A673 (cell line): ENCODE data around the gene MAST3. TPM values are rescaled to one million over a fixed set of nuclear protein-coding genes. Genes with fewer than 3 reads are reported as not detected.

Experiments
- BruUV-seq: library from RNA; stranded (reverse); fragments of 400-500 nt; replicated peaks from 2 replicates; lab custom pipeline; 2021; lab: Mats Ljungman, UMichigan
- CTCF ChIA-PET: fragments of 300-600 bp; sonication (Branson Sonifier 250); formaldehyde crosslinking; loops from one replicate; lab custom pipeline; 2022; ENCODE audit warnings: antibody characterized with exemption; lab: Charles Lee
- POLR2A ChIA-PET: fragments of 300-600 bp; sonication (Branson Sonifier 250); formaldehyde crosslinking; loops from one replicate; lab custom pipeline; 2022; ENCODE audit warnings: antibody characterized with exemption; ENCODE audit not compliant: low non-redundant PET; lab: Charles Lee
- DNase-seq: peaks from one replicate; pipeline ENCODE4 v3.0.0-alpha.2; 2015; ENCODE audit warnings: low spot score
- H3K27ac ChIP-seq: fragments of 200-600 bp; sonication (generic); 2 replicates; pipeline ENCODE4 v1.5.1; 2016; ENCODE audit warnings: mixed run types, low read depth, mild to moderate bottlenecking, mixed read lengths, antibody characterized with exemption, low read length; ENCODE audit not compliant: poor library complexity, severe bottlenecking
- H3K27me3 ChIP-seq: fragments of 200-600 bp; sonication (generic); replicated peaks from 2 replicates; pipeline ENCODE4 v1.6.1; 2017; ENCODE audit warnings: mixed run types, low read depth, mild to moderate bottlenecking, mixed read lengths, antibody characterized with exemption, low read length; ENCODE audit not compliant: insufficient read depth, poor library complexity
- H3K36me3 ChIP-seq: fragments of 200-600 bp; sonication (generic); 2 replicates; pipeline ENCODE4 v1.6.1; 2016; ENCODE audit warnings: mixed run types, mild to moderate bottlenecking, mixed read lengths, antibody characterized with exemption, low read length; ENCODE audit not compliant: insufficient read depth, poor library complexity, severe bottlenecking
- H3K4me1 ChIP-seq: fragments of 200-600 bp; sonication (generic); 2 replicates; pipeline ENCODE4 v1.6.1; 2017; ENCODE audit warnings: mixed run types, mild to moderate bottlenecking, mixed read lengths, antibody characterized with exemption, low read length; ENCODE audit not compliant: insufficient read depth, poor library complexity, severe bottlenecking
- H3K4me3 ChIP-seq: fragments of 200-600 bp; sonication (generic); 2 replicates; pipeline ENCODE4 v1.5.1; 2016; ENCODE audit warnings: low read depth, mixed run types, mild to moderate bottlenecking, mixed read lengths, low read length; ENCODE audit not compliant: poor library complexity, severe bottlenecking
- H3K9me3 ChIP-seq: fragments of 200-600 bp; sonication (generic); 2 replicates; pipeline ENCODE4 v1.6.1; 2016; ENCODE audit warnings: mixed run types, low read depth, mild to moderate bottlenecking, mixed read lengths, antibody characterized with exemption, low read length; ENCODE audit not compliant: poor library complexity, severe bottlenecking
- CTCF ChIP-seq: fragments of 300-800, 200-600 bp; sonication (generic); conservative IDR thresholded peaks from 2 replicates; pipeline ENCODE4 v1.5.1; 2017; ENCODE audit warnings: low read depth, mild to moderate bottlenecking, antibody characterized with exemption, low read length, moderate library complexity, mixed read lengths
- EZH2 ChIP-seq: fragments of 200-600 bp; sonication (generic); IDR thresholded peaks from 2 replicates; pipeline ENCODE4 v1.6.1; 2017; ENCODE audit warnings: borderline replicate concordance, low read depth, mild to moderate bottlenecking, mixed read lengths, antibody characterized with exemption, low read length; ENCODE audit not compliant: poor library complexity, severe bottlenecking
- intact Hi-C: fragments of 100-400 bp; cut with micrococcal nuclease; formaldehyde crosslinking; loops from one replicate; pipeline ENCODE4 v1.10.0; 2022; ENCODE audit not compliant: unreplicated experiment
- total RNA-seq: library from RNA; stranded (reverse); gene quantifications from 2 replicates; pipeline ENCODE4 v1.2.3, GENCODE V29; 2021

The MAST3 gene
- total RNA-seq, 1 experiment from 2014 or later: 5.1 TPM

GRCh38 chr19:18083929-18084684, 13.5 kb upstream of the MAST3 start:
- Histone ChIP-seq H3K36me3 (no peaks in the 10 kb centered on the region), H3K9me3 (no peaks in the 10 kb centered on the region), H3K27me3 (no peaks in the 10 kb centered on the region), H3K27ac (no peak overlapping the region), H3K4me1 (no peaks in the 10 kb centered on the region), H3K4me3 (no peak overlapping the region)
- no TSS peak for BruUV-seq
- intact Hi-C loops: no loop called here
- CTCF ChIA-PET: no interaction called here
- TF ChIP-seq CTCF (no peak), EZH2 (no peak)
- DNase-seq: no peak
- POLR2A ChIA-PET: no interaction called here

- CTCF ChIA-PET: interaction anchor here (0.6 kb wide), 1 partner anchor 138 kb away, joined by 4 read pairs; no protein-coding TSS in a partner anchor
- no TSS peak for BruUV-seq
These were observed 11.7 kb upstream of the MAST3 start for GRCh38 chr19:18085702-18086457.

More at GRCh38 chr19:18085702-18086457, 11.7 kb upstream of the MAST3 start:
- H3K9me3 ChIP-seq: no peaks in the 10 kb centered on the region
- no peaks in the 10 kb centered on the region for H3K27me3 ChIP-seq
- TF ChIP-seq EZH2: no peak
- TF ChIP-seq CTCF: no peak
- no peak overlapping the region for H3K27ac ChIP-seq
- DNase-seq: no peak
- no peak overlapping the region for H3K4me3 ChIP-seq
- no peaks in the 10 kb centered on the region for H3K36me3 ChIP-seq
- POLR2A ChIA-PET: no interaction called here
- intact Hi-C loops: no loop called here
- H3K4me1 ChIP-seq: no peaks in the 10 kb centered on the region
